ENCODE data around the gene ZC3HAV1L. TPM values are rescaled to one million over a fixed set of nuclear protein-coding genes. Genes with fewer than 3 reads are reported as not detected.
"Not testable (repeated sequence)": the region's sequence is repeated elsewhere in the genome, so short reads cannot be mapped to it uniquely, and the experiment has no call there.

ZC3HAV1L gene
- total and polyA plus RNA-seq, 7 donors = 0.18 to 2.4 (median 1.2) TPM

GRCh38 chr7:139079861-139080260, 44.0 kb upstream of the ZC3HAV1L start:
- H3K4me1 ChIP-seq = no peaks in the 10 kb centered on the region
- H3K27ac ChIP-seq = no peak overlapping the region
- H3K9me3 ChIP-seq = no peaks in the 10 kb centered on the region
- 95% methylated on average over 15 of the region's 15 CpGs for WGBS, 3 donors
- no peak for ATAC-seq
- DNase-seq = no peak
- H3K36me3 ChIP-seq (ENCODE audit: insufficient read depth in 1 of 2, low read depth in 1 of 2) = peaks cover 0 to 68% of the 10 kb centered on the region in 2 donors
- intact Hi-C loops (cut with DNase I) = loop anchor here (5.0 to 10.0 kb wide), 3 partner anchors 63 to 195 kb away; no protein-coding TSS in a partner anchor
- no peak for TF ChIP-seq CTCF (IDR thresholded peaks at IDR 0.05)
- no peaks in the 10 kb centered on the region for H3K27me3 ChIP-seq (ENCODE audit: insufficient read depth in 3 of 3, low read length in 2 of 3)
- H3K4me3 ChIP-seq = no peak overlapping the region

GRCh38 chr7:139078911-139079310, 43.1 kb upstream of the ZC3HAV1L start:
- no peak for TF ChIP-seq CTCF (IDR thresholded peaks at IDR 0.05)
- ATAC-seq = no peak
- intact Hi-C loops (cut with DNase I) = loop anchor here (5.0 to 10.0 kb wide), 3 partner anchors 62 to 194 kb away; no protein-coding TSS in a partner anchor
- Histone ChIP-seq H3K27me3 (ENCODE audit: insufficient read depth in 3 of 3, low read length in 2 of 3) (no peaks in the 10 kb centered on the region), H3K4me1 (no peaks in the 10 kb centered on the region), H3K9me3 (no peaks in the 10 kb centered on the region), H3K36me3 (ENCODE audit: insufficient read depth in 1 of 2, low read depth in 1 of 2) (peaks cover 0 to 69% of the 10 kb centered on the region in 2 donors), H3K27ac (no peak overlapping the region), H3K4me3 (no peak overlapping the region)
- no peak for DNase-seq
- WGBS, 3 donors = 73 to 86% (median 85%) methylated on average over 1 of the region's 1 CpG

- no peaks in the 10 kb centered on the region for H3K27me3 ChIP-seq (ENCODE audit: insufficient read depth in 3 of 3, low read length in 2 of 3)
- H3K4me3 ChIP-seq = no peak overlapping the region
- peaks cover 2 to 70% of the 10 kb centered on the region in 2 donors for H3K36me3 ChIP-seq (ENCODE audit: insufficient read depth in 1 of 2, low read depth in 1 of 2)
- no peaks in the 10 kb centered on the region for H3K9me3 ChIP-seq
- 96 to 100% (median 97%) methylated on average over 1 of the region's 1 CpG for WGBS, 3 donors
- intact Hi-C loops (cut with DNase I) = loop anchor here (5.0 to 10.0 kb wide), 3 partner anchors 61 to 194 kb away; no protein-coding TSS in a partner anchor
- no peak for TF ChIP-seq CTCF (IDR thresholded peaks at IDR 0.05)
- DNase-seq = no peak
- no peak for ATAC-seq
- no peaks in the 10 kb centered on the region for H3K4me1 ChIP-seq
- H3K27ac ChIP-seq = no peak overlapping the region
These were observed 42.6 kb upstream of the ZC3HAV1L start for GRCh38 chr7:139078399-139078798.

GRCh38 chr7:139077706-139078105, 41.9 kb upstream of the ZC3HAV1L start:
- H3K4me1 ChIP-seq; H3K27me3 ChIP-seq (ENCODE audit: insufficient read depth in 3 of 3, low read length in 2 of 3); ATAC-seq; DNase-seq; H3K4me3 ChIP-seq; H3K27ac ChIP-seq; H3K9me3 ChIP-seq: not testable (repeated sequence)
- H3K36me3 ChIP-seq (ENCODE audit: insufficient read depth in 1 of 2, low read depth in 1 of 2) = peaks cover 2 to 70% of the 10 kb centered on the region in 2 donors
- 85 to 92% (median 90%) methylated on average over 5 of the region's 5 CpGs for WGBS, 3 donors
- intact Hi-C loops (cut with DNase I) = loop anchor here (5.0 to 10.0 kb wide), 3 partner anchors 60 to 193 kb away; no protein-coding TSS in a partner anchor

GRCh38 chr7:139075871-139076686, 40.2 kb upstream of the ZC3HAV1L start:
- Histone ChIP-seq H3K36me3 (ENCODE audit: insufficient read depth in 1 of 2, low read depth in 1 of 2) (peaks cover 2 to 73% of the 10 kb centered on the region in 2 donors), H3K4me1 (no peaks in the 10 kb centered on the region), H3K27ac (no peak overlapping the region), H3K9me3 (no peaks in the 10 kb centered on the region), H3K27me3 (ENCODE audit: insufficient read depth in 3 of 3, low read length in 2 of 3) (no peaks in the 10 kb centered on the region), H3K4me3 (no peak overlapping the region)
- TF ChIP-seq CTCF (IDR thresholded peaks at IDR 0.05) = no peak
- intact Hi-C loops (cut with DNase I) = loop anchor here (5.0 to 10.0 kb wide), 3 partner anchors 59 to 191 kb away; no protein-coding TSS in a partner anchor
- WGBS, 3 donors = 75 to 89% (median 79%) methylated on average over 11 of the region's 11 CpGs
- ATAC-seq (no peak), DNase-seq (no peak)
